ENCODE measurements around the gene SLC16A6. TPM values are rescaled to one million over a fixed set of nuclear protein-coding genes. Genes with fewer than 3 reads are reported as not detected.
"Not testable (repeated sequence)": the region's sequence is repeated elsewhere in the genome, so short reads cannot be mapped to it uniquely, and the experiment has no call there.

Gene SLC16A6
- total and polyA plus RNA-seq, 11 donors: 0.16 to 1.7 (median 0.37) TPM; not detected in 2

- peaks cover 0 to 12% (median 2%) of the 10 kb centered on the region in 12 donors for H3K9me3 ChIP-seq
- intact Hi-C loops (cut with DNase I): no loop called here
- H3K36me3 ChIP-seq: peaks cover 0 to 36% (median 0%) of the 10 kb centered on the region in 9 donors
- H3K4me3 ChIP-seq: no peak overlapping the region
- no peak for ATAC-seq
- H3K27ac ChIP-seq: peak overlapping the region in 1 of 12 donors; percentile 75
- no peaks in the 10 kb centered on the region for H3K27me3 ChIP-seq
- WGBS, 4 donors: 68 to 79% (median 74%) methylated on average over 11 of the region's 11 CpGs
- TF ChIP-seq CTCF (IDR thresholded peaks at IDR 0.05): no peak
- no peak for TF ChIP-seq POLR2A (IDR thresholded peaks at IDR 0.05)
- no peaks in the 10 kb centered on the region for H3K4me1 ChIP-seq
- no peak for DNase-seq
These were observed 17.2 kb downstream of the SLC16A6 start for GRCh38 chr17:68273722-68274121.

- WGBS, 4 donors: 96 to 98% (median 97%) methylated on average over 2 of the region's 2 CpGs
- not testable (repeated sequence) for DNase-seq, H3K4me3 ChIP-seq, H3K27ac ChIP-seq, H3K27me3 ChIP-seq, ATAC-seq, H3K9me3 ChIP-seq
- intact Hi-C loops (cut with DNase I): loop anchor here in 7 of 10 donors (2.0 to 10.0 kb wide), 6 partner anchors 129 to 499 kb away; no protein-coding TSS in a partner anchor
- Histone ChIP-seq H3K4me1 (peaks cover 0 to 14% (median 2%) of the 10 kb centered on the region in 12 donors), H3K36me3 (peaks cover 0 to 13% (median 0%) of the 10 kb centered on the region in 9 donors)
These were observed 25.1 kb downstream of the SLC16A6 start for GRCh38 chr17:68265833-68266232.

- 11 to 12% (median 12%) methylated on average over 9 of the region's 9 CpGs for WGBS, 4 donors
- ATAC-seq (peak; percentile 77 to 86 (median 80)), DNase-seq (peak in 1 of 5 donors; percentile 58)
- Histone ChIP-seq H3K4me1 (peaks cover 0 to 28% (median 11%) of the 10 kb centered on the region in 12 donors), H3K27ac (peak overlapping the region in 6 of 12 donors; percentile 24 to 51 (median 42)), H3K4me3 (peak overlapping the region in 1 of 12 donors; percentile 33)
- H3K9me3 ChIP-seq, H3K36me3 ChIP-seq, H3K27me3 ChIP-seq: not testable (repeated sequence)
- peak; percentile 44 to 80 (median 68) for TF ChIP-seq CTCF (IDR thresholded peaks at IDR 0.05)
- intact Hi-C loops (cut with DNase I): loop anchor here (1.0 to 10.0 kb wide), 15 partner anchors 119 to 502 kb away; no protein-coding TSS in a partner anchor
These were observed 27.7 kb downstream of the SLC16A6 start for GRCh38 chr17:68263101-68263681.

- peak overlapping the region in 7 of 12 donors; percentile 6 to 51 (median 41) for H3K27ac ChIP-seq
- peak in 3 of 4 donors; percentile 43 to 67 (median 56) for ATAC-seq
- DNase-seq: peak in 1 of 5 donors; percentile 39
- not testable (repeated sequence) for H3K27me3 ChIP-seq, H3K36me3 ChIP-seq, H3K9me3 ChIP-seq
- intact Hi-C loops (cut with DNase I): loop anchor here (1.0 to 10.0 kb wide), 15 partner anchors 120 to 502 kb away; no protein-coding TSS in a partner anchor
- peaks cover 0 to 28% (median 11%) of the 10 kb centered on the region in 12 donors for H3K4me1 ChIP-seq
- H3K4me3 ChIP-seq: peak overlapping the region in 1 of 12 donors; percentile 33
- WGBS, 4 donors: 30 to 43% (median 36%) methylated on average over 2 of the region's 2 CpGs
These were observed 28.5 kb downstream of the SLC16A6 start for GRCh38 chr17:68262467-68262866.

- DNase-seq (no peak), ATAC-seq (no peak)
- H3K4me3 ChIP-seq: no peak overlapping the region
- H3K36me3 ChIP-seq: peaks cover 0 to 24% (median 22%) of the 10 kb centered on the region in 9 donors
- no peak for TF ChIP-seq CTCF (IDR thresholded peaks at IDR 0.05)
- TF ChIP-seq POLR2A (IDR thresholded peaks at IDR 0.05): no peak
- no peaks in the 10 kb centered on the region for H3K9me3 ChIP-seq
- H3K27me3 ChIP-seq: no peaks in the 10 kb centered on the region
- peaks cover 0 to 49% (median 11%) of the 10 kb centered on the region in 12 donors for H3K4me1 ChIP-seq
- peak overlapping the region in 1 of 12 donors; percentile 76 for H3K27ac ChIP-seq
- WGBS, 4 donors: 88 to 91% (median 91%) methylated on average over 9 of the region's 9 CpGs
- intact Hi-C loops (cut with DNase I): loop anchor here in 8 of 10 donors (5.0 to 10.0 kb wide), 10 partner anchors 122 to 505 kb away; no protein-coding TSS in a partner anchor
These were observed 30.7 kb downstream of the SLC16A6 start for GRCh38 chr17:68260051-68260762.

- whole genome bisulfite sequencing, 4 donors: 72 to 80% (median 76%) methylated on average over 3 of the region's 3 CpGs
- Histone ChIP-seq H3K36me3 (peaks cover 0 to 30% (median 28%) of the 10 kb centered on the region in 9 donors), H3K4me3 (peak overlapping the region in 4 of 12 donors; percentile 30 to 40 (median 33)), H3K4me1 (peaks cover 0 to 55% (median 11%) of the 10 kb centered on the region in 12 donors), H3K27ac (peak overlapping the region in 10 of 12 donors; percentile 54 to 83 (median 74))
- not testable (repeated sequence) for H3K9me3 ChIP-seq, H3K27me3 ChIP-seq, ATAC-seq, DNase-seq
- intact Hi-C loops (cut with DNase I): loop anchor here in 1 of 10 donors (10.0 kb wide), 1 partner anchor 505 kb away; no protein-coding TSS in a partner anchor
These were observed 31.3 kb downstream of the SLC16A6 start for GRCh38 chr17:68259648-68259951.

GRCh38 chr17:68258890-68259647 lies 31.9 kb downstream of the SLC16A6 start:
- not testable (repeated sequence) for H3K9me3 ChIP-seq, H3K27me3 ChIP-seq
- ATAC-seq: peak; percentile 77 to 95 (median 90)
- Histone ChIP-seq H3K27ac (peak overlapping the region in 11 of 12 donors; percentile 37 to 83 (median 73)), H3K4me1 (peaks cover 0 to 55% (median 11%) of the 10 kb centered on the region in 12 donors), H3K4me3 (peak overlapping the region in 9 of 12 donors; percentile 12 to 40 (median 30)), H3K36me3 (peaks cover 0 to 35% (median 33%) of the 10 kb centered on the region in 9 donors)
- WGBS, 4 donors: 4 to 19% (median 7%) methylated on average over 11 to 41 of the region's 44 CpGs
- intact Hi-C loops (cut with DNase I): loop anchor here in 1 of 10 donors (10.0 kb wide), 1 partner anchor 506 kb away; no protein-coding TSS in a partner anchor
- DNase-seq: peak; percentile 38 to 88 (median 75)
